ENCODE measurements around the gene FNDC1.
"Not testable (repeated sequence)": the region's sequence is repeated elsewhere in the genome, so short reads cannot be mapped to it uniquely, and the experiment has no call there.

The FNDC1 gene

DNA sequence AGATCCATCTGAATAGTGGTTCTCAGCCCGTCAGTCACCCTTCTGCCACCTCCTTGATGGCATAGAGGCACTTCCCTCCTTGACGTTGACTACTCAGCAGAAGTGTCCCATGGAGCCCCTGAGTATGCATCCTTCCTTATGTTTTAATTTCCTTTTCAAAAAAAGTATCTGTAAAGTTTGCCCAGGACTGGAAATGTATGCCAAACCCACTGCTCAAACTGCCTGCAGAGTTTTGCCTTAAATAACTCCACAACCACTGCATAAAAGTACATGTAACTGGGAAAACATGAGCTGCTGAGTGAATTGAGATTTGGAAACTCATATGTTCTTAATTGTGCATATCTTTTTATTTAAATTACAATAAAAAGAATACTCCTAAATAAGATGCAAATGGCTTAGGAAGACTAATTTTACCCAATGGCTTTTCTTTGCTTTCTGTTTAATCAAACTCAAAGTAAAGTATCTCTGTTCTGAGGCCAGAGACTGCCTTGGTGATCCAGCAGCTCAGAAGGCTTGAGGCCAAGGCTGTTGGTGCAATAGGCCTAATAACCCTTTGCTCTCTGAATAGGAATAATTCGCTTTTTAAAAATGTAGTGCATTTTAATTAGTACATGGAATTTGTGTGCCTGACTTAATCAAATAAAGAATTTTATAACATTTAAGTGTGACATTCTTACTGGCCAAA lies 90.4 kb downstream of the FNDC1 start:
- DNase-seq (ENCODE audit: low read depth), result no peak

GRCh38 chr6:159260208-159260607 lies 91.0 kb downstream of the FNDC1 start:
- no peak for DNase-seq (ENCODE audit: low read depth)

DNA sequence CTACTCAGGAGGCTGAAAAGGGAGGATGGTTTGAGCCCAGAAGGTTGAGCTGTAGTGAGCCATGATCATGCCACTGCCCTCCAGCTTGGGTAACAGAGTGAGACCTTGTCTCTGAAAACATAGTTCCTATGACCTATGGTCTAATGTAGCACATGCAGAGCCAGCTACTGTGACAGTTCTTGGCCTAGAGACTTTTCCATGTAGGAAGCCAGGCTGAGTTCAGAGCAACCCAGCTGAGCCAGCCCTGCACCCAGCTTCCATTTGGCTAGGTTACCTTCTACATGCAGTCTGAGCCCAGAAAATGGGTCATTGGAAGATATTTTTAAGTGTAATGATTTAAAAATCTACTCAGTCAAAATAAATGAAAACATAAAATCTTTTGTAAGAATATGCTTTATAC lies 92.8 kb downstream of the FNDC1 start:
- no peak for DNase-seq (ENCODE audit: low read depth)

DNA sequence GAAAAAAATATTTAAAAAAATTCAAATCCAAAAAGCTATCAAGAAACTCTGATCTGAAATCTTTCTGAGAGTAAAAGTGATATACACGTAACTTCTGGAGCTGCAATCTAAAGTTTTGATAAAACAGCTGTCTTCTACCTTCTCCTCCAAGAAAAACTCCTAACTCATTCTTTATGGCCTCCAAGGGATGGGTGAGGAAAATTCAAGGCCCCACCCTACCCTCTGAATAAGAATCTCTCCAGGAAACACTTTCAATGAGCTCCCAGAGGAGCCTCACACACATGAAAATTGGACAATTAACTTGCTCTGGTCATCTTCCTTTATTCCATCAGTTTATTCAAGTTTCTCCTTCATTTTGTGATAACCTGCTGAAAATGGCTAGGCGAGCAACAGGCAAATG lies 93.4 kb downstream of the FNDC1 start:
- DNase-seq (ENCODE audit: low read depth), result no peak

- DNase-seq (ENCODE audit: low read depth), result no peak
Observed at GRCh38 chr6:159267165-159267564, 98.0 kb downstream of the FNDC1 start.

DNA sequence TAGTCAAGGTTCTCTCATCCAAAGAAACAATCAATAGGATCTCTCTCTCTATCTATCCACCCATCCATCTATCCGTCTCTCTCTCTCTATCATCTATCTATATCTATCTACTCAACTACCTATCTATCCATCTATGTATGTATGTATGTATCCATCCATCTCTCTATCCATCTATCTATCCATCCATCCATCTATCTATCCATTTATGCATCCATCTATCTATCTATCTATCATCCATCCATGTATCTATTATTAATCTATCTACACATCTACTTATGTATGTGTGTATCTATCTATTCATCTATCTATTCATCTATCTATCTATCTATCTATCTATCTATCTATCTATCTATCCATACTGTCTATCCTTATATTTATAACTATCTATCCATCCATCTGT lies 99.3 kb downstream of the FNDC1 start:
- no peak for DNase-seq (ENCODE audit: low read depth)

DNA sequence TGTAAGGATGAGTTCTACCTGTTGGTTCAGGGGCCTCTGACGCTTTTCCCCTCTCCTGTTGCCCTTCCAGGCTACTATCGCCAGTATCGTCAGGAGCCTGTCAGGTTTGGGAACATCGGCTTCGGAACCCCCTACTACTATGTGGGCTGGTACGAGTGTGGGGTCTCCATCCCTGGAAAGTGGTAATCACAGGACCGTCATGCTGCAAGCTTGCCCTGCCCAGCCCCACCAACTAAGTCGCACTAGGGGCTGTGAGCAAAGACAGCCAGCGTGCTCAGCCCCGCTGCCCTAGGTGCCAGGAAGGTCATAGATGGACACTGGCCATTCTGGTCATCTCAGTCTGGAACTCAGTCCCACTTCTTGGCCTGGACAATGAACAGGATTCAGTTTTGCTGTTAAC lies 102.1 kb downstream of the FNDC1 start:
- DNase-seq (ENCODE audit: low read depth), result no peak

- no peak for DNase-seq (ENCODE audit: low read depth)
Observed at GRCh38 chr6:159278626-159279025, 109.4 kb downstream of the FNDC1 start.

GRCh38 chr6:159279790-159280277 lies 110.6 kb downstream of the FNDC1 start:
- no peak for DNase-seq (ENCODE audit: low read depth)

- DNase-seq (ENCODE audit: low read depth), result no peak
Observed at GRCh38 chr6:159282421-159282820, 113.2 kb downstream of the FNDC1 start.

- not testable (repeated sequence) for DNase-seq (ENCODE audit: low read depth)
Observed at GRCh38 chr6:159284661-159285060, 115.5 kb downstream of the FNDC1 start.

DNA sequence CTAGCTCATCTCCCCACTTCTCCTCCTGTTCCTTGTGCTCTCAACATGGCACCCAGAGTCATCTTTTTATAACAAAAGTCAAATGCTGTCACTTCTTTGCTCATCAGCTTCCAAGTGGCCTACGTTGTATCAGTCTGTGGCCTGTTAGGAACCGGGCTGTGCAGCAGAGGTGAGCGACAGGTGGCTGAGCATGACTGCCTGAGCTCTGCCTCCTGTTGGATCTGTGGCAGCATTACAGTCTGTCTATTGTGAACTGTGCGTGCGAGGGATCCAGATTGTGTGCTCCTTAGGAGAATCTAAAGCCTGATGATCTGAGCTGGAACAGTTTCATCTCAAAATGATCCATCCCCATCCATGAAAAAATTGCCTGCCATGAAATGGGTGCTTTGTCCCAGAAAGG lies 129.6 kb downstream of the FNDC1 start:
- no peak for DNase-seq (ENCODE audit: low read depth)

DNA sequence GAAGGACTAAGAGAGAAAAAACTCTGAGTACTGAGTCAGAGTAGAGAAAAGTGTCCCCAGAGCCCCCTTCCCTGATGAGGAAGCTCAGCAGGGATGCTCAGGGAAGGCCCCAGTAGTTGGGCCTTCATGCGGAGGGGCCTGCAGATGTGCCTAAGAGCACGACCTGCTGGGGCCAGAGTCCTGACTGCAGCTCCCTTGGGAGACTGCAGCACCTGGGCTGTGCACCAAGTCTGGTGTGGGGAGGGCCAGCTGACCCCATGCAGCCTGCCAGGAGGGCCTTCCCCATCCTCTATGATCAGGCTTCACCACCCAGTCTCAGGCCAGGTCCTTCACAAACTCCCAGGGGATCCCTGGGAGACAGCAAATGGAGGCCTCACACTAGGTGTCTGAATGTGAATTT lies 130.4 kb downstream of the FNDC1 start:
- DNase-seq (ENCODE audit: low read depth), result no peak

GRCh38 chr6:159301277-159301676 lies 132.1 kb downstream of the FNDC1 start:
- no peak for DNase-seq (ENCODE audit: low read depth)

DNA sequence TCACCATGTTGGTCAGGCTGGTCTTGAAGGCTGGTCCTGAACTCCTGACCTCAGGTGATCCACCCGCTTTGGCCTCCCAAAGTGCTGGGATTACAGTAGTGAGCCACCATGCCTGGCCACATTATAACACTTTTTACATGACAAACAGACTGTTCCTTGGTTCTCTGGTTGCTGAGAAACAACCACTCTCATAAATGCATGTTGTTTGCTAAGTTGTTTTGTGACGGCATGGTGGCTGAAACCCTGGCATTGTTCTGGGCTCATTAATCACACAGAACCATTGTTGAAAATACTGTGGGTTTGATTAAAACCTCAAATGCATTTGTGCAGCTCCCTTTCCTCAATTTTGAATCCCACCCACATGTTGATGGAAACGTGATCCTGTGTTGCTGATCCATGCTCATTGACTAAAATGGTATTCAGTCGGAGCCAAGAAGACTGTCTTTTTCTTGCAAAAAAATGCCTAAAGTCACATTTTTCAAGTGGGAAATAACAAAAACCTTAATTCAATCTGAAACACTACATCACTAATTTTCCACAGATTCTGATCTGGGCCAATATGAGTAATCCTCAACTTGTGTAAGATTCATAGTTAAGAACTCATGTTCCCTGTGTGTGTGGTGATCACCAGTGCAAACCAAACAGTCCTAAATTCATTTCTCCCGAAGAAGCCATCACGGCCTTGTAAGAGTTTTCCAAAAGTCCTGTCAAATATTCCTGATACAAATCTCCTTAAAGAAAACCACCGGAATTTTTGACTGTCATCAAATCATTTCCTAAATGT lies 132.8 kb downstream of the FNDC1 start:
- DNase-seq (ENCODE audit: low read depth), result no peak

GRCh38 chr6:159302594-159302992 lies 133.4 kb downstream of the FNDC1 start:
- DNase-seq (ENCODE audit: low read depth), result no peak

- DNase-seq (ENCODE audit: low read depth), result no peak
Observed at GRCh38 chr6:159303159-159303558, 134.0 kb downstream of the FNDC1 start.

DNA sequence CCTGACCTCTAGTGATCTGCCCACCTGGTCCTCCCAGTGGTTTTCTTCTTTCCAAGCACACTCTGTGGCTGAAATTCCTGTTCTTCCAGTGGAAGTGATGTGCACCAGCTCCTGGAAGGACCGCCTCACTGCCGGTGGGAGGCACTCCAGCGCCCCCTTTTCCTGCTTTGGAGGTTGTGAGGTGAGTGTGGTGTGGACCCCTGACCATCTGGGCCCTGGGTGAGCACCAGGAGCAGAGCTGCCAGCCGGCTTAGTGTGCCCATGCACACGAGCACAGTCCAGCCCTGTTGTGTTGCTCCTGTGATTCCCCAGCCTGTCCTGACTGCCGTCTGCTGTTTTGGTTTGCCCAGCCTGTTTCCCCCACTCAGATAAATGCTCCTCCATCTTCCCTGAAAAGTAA lies 134.6 kb downstream of the FNDC1 start:
- no peak for DNase-seq (ENCODE audit: low read depth)

- DNase-seq (ENCODE audit: low read depth), result no peak
Observed at GRCh38 chr6:159304641-159305040, 135.4 kb downstream of the FNDC1 start.

GRCh38 chr6:159305159-159305558 lies 136.0 kb downstream of the FNDC1 start:
- DNase-seq (ENCODE audit: low read depth), result no peak

DNA sequence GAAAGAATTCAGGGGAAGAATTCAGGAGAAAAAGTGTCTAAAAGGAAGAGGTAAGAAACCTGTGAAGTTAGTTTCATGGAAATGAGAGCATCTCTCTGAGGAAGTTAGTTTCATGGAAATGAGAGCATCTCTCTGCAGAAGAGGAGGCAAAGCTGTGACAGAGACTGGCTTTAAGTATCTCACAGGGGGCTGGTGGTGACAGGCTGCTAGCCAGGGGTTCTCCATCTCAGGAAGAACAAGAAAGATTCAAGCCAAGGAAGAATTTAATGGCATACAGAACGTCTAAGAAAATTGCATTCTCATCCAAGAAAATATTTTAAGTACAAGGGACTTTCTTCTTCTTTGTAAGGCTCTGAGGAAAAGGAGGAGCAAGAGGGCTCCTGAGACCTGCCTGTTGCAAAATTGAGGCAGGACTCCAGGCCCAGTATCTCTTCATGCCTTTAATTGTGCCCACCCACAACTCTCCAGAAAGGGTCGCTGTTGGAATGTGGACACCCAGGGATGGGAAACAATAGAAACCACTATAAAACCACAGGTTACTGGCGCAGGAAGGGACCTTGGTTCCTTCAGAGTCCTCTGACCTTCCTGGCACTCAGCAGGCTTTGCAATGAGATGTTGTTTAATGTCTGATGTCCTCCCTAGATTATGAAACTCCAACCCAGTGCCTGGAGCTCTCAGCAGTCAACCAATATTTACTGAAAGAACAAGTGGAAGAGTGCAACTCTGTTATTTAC lies 136.8 kb downstream of the FNDC1 start:
- DNase-seq (ENCODE audit: low read depth), result no peak

- DNase-seq (ENCODE audit: low read depth), result no peak
Observed at GRCh38 chr6:159307246-159307790, 138.1 kb downstream of the FNDC1 start.

DNA sequence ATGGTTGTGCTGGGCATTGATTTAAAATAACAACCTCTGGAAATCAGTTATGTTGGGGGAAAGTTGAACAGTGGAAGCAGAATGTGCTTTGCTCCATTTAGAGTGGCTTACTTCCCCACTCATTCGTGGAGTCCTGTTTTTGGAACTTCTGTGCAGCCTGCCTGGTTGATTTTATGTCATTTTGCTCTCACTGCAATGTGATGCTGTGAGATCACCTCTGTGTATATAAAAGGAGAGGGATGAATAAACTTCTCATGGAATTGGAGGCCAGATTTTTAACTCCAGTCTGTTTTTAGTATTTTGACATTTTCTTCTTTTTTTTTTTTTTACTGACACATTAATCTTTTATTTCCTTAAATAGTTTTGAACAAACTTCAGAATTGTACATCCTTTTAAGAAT lies 139.0 kb downstream of the FNDC1 start:
- DNase-seq (ENCODE audit: low read depth), result no peak

Measured in stimulated activated CD8-positive, alpha-beta memory T cell treated with anti-CD3 and anti-CD28 coated beads, Interleukin-7, amount 100 ng/mL, for 24 hours (primary cell).